ENCODE results near the gene FMNL2. TPM values are rescaled to one million over a fixed set of nuclear protein-coding genes. Genes with fewer than 3 reads are reported as not detected.

The FMNL2 gene
- total RNA-seq, 1 experiment from 2014 or later: 10.6 TPM

DNA sequence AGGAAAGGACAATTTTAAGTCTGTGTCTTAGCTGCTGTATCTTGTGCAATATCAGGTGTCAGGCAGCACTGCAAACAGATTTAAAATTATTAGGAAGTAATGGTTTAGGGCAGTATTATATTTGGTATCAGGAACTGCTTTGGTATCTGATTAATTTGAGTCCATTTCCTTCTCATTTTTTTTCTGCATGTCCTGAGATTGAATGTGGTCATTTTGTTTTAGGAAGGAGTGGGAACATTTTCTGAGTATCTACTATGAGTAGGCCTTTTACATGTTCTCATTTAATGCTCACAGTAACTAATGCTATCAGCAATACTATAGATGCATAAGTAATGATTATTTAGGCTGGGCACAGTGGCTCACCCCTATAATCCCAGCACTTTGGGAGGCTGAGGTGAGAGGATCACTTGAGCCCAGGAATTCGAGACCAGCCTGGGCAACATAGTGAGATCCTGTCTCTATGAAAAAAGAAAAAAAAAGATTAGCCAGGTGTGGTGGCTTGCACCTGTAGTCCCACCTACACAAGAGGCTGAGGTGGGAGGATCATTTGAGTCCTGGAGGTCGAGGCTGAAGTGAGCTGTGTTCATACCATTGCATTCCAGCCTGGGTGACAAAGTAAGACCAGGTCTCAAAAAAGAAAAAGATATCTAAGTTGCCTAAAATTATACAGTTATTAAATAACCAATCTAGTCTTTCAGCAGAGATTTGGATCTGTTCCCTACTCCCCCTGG lies 4.7 kb downstream of the FMNL2 start:
- DNase-seq (ENCODE audit: low spot score): no peak

DNA sequence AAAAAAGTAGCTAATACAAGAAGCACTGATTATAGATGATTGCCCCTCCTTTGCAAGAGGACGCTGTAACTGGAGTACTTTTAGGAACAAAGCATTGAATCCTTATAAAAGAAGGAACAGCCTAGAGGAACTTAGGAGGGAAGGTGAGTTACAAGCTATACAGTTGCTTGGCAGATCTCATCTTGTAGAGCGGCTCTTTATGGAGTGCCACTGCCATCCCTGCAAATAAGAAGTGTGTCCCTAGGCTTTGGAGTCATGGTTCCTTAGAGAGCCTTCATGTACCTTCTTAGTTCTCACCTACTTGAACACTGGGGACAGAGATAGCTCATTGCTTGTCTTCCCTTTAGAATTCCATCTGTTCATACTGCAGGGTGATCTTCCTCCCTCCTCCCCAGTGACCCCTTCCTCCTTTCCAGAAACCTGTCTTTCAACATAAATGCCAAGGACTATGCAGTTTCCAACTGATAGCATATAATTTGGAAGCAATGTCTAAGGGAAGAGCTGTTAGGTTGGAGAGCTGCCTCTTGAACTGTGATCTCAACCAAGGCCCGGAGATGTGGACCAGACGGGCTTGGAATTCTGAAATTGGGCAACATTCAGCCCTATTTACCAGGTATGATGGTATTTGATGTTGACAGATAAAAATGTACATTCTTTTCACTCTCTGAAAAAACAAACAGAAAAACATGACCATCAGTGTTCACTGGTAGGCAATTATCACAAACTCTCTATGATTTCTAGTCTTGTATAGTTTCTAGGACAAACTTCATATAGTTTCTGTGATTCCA lies 7.5 kb downstream of the FMNL2 start:
- DNase-seq (ENCODE audit: low spot score): no peak

GRCh38 chr2:152343426-152343825 lies 8.5 kb downstream of the FMNL2 start:
- DNase-seq (ENCODE audit: low spot score): no peak

DNA sequence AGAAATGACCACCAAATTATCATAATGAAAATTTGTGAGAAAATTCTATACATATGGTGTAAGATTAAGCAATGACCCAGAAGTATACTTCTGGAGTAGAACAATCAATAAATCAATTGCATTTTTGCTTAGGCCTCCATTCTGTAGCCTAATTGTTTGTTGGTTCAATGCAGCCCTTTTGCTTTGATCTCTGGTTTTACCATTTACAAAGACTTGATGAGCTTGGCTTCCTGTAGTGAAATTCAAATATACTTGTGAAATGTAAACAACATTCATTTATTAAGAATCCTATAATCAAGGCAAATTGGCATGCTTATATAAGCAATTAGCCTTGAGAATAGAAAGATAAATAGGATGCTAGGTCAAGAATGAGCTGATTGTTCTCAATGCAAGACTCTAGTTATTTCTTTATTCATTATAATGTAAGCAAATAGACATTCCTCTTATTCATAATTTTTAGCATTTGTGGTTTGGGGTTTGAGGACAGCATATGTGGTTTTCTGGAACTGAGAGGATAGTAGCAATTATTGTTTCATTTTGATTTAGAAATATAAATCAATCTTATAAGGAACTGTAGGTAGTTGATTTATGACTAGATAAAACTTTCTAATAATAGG lies 9.7 kb downstream of the FMNL2 start:
- no peak for DNase-seq (ENCODE audit: low spot score)

- peak; percentile 80 for DNase-seq (ENCODE audit: low spot score)
Observed at GRCh38 chr2:152347076-152347475, 12.1 kb downstream of the FMNL2 start.

DNA sequence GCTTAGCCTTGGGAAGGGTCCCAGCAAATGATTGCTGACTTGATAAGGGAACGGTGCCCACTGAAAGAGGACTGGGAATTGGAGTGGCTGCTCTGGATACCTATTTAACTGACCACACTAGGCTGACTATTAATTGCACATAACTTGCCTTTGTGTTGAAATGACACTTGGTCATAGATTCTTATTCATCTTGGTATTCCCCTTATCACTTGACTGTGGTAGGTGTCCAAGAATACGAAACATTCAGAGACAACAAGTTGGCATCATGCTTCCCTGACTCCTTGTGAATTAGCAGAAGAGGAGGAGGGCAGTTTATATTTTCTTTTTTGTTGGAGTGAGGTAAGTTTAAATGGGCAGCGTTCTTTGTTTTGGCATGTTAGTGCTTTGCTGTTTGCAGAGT lies 13.4 kb downstream of the FMNL2 start:
- DNase-seq (ENCODE audit: low spot score): no peak

DNA sequence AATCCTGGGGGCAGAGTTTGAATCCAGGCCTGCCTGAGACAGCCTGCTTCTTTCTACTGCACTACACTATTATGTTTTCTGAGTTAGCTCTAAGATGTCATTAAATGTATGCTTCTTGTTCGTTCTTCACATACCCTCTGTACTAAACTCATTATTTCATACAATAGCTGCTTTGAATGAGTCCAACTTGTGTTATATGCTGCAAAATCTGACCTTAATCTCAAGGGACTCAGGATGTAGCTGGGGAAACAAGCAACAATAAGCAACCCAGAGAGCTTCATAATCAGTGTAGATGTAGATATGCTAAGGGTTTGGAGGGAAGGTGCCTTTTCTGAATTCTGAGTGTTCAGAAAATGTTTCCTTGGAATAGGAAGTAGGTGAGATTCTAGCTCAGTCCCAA lies 14.4 kb downstream of the FMNL2 start:
- no peak for DNase-seq (ENCODE audit: low spot score)

- no peak for DNase-seq (ENCODE audit: low spot score)
Observed at GRCh38 chr2:152350155-152350679, 15.2 kb downstream of the FMNL2 start.

GRCh38 chr2:152352616-152353015 lies 17.6 kb downstream of the FMNL2 start:
- DNase-seq (ENCODE audit: low spot score): no peak

DNA sequence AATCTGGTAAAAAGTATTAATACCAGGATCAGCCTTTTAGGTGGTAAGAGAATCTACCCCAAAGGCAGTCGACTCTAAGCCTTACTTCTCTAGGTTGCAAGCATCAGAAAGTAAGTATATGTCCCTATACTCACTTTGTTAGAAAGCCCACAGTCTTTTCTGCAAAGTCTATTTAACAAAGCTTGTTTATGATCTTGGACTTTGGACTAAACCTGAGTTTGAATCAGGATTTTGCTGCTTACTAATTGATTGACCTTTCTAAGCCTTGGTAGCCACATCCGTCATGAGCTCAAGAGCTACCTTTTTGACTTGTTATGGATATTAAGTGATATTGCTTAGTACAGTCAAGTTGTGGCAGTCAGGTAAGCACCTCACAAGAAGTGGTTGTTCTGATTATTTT lies 18.4 kb downstream of the FMNL2 start:
- no peak for DNase-seq (ENCODE audit: low spot score)

DNA sequence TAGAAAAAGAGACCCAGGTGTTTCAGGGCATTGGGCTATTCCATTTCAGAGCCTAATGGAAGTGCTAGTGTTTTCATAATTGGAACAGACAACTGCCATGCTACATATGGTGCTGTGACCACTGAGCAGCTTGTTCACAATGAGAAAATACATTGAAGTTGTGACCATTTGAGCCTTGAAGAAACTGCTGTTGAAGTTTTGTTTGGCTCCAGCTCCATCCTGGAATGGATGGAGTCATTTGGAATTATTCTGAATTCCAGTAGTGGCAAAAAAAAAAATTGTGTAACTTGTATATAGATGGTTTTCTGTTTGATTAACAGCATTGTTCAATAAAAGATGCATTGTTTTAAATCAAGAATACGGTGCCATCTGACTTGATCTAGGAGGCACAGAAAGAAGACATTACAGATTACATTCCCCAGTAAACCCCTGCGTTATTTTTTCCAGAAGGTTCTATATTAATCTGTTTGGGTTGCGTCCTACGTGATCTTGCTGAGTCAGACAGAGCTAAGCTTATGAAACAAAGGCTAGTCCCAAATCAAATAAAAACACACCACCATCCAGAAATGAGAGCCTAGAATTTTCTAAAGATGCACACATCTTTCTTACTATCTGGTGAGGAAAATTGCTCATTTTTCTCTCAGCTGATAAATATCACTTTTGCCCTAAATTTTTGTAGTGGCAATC lies 19.2 kb downstream of the FMNL2 start:
- DNase-seq (ENCODE audit: low spot score): no peak

DNA sequence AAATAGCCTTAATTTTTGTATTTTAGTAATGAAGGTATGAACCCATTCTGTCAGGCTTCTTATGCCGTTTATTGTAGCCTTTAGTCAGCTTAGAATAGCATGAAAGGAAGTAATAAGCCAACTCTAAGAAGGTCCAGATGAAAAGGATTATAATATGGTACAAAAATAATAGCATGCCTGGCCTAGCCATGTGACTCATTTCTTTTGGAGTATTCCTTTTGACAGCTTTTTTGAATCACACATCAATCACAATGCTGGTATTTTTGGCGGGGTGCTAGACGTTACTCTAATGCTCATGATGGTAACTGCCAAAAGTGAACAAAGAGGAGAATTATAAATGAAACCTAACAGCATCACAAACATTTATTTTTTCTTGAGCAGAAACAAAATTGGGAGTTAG lies 19.9 kb downstream of the FMNL2 start:
- DNase-seq (ENCODE audit: low spot score): no peak

DNA sequence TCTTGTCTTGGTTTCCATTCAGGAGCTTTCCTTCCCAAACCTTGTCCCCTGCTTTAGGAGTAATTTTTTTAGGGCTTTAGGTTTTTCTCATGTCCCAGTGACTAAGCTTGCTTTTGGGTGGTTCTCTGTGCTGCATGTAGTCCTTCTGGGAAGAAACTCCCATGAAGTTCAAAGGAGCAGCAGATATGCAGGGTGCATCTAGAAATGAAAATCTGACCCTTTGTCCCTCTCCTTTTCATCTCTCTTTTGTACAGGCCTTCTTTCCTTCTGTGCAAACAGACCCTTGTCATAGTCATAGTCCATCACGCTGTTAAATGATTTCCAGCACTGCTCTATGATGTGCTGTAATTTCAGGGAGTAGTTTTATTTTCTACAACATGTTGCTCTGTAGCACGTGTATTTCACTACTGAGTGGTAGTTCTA lies 20.4 kb downstream of the FMNL2 start:
- no peak for DNase-seq (ENCODE audit: low spot score)

DNA sequence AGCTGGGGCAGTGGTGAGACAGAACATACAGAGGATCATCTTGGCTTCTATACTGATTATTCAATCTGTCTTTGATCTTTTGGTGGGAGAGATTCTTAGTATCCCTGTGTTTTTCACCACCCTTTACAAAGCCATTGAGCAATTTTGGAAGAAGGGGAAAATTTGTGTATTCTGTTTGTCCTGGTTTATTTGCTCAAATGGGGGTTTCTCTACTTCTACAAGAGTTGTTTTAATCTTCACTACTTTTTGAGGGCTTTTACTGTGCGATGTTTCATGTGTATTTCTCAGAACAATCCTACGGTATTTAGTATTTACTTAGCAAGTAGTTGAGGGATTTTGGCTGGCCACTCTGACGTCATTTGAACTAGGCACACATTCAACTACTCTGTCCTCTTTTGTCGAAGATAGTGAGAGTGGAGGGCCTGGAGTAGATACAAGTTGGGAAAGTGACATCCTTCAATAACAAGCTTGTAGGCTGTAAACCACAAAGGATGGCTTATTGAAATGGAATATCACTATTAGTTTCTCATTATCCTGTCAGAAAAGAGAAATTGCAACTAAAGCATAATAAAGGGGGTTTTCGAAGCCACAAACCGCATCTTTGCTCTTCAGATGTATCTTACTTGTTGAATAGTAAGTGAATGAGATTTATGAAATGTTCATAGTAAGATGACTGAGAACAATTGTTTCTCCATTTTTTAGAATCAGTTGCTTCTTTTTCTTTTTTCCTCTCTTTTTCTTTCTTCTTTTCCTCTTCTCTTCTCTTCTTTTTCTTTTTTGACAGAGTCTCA lies 24.8 kb downstream of the FMNL2 start:
- DNase-seq (ENCODE audit: low spot score): no peak

GRCh38 chr2:152363936-152364335 lies 29.0 kb downstream of the FMNL2 start:
- DNase-seq (ENCODE audit: low spot score): no peak

DNA sequence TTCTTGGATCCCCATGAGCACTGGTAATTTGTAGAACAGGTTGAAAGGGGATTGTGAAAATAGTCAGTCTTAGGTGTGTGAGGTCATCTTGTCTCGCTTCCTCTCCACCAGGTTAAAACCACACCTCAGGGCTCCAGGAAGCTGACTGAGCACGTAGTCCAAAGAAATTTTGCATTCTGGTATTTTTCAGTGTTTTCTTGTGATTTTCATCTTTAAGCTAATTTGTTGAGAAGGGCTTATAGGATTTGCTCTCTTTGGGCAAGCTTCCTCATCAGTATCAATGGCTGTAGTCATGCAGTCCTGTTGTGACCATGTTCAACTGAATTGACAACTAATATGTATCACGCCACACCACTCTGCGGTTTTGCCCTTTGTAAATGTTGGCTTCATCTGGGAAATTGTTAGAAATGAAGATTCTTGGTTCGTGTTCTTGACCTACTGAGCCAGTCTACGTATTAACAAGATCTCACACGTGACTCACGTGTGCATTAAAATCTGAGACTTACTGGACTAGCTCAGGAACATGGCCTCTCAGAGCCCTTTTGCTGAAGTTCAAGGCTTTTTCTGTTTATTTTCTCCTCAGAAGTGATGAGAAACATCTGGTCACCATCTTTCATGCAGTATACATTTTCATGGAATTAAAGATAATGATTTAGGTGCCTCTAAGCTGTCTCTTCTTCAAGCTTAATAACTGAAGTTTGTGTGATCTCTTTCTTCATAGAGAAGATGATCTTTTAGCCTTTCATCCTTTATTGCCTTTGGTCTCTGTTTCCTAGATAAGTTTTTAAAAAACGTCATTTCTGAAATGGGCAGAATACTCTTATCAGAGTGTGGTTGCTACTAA lies 32.8 kb downstream of the FMNL2 start:
- no peak for DNase-seq (ENCODE audit: low spot score)

- DNase-seq (ENCODE audit: low spot score): no peak
Observed at GRCh38 chr2:152369176-152369860, 34.3 kb downstream of the FMNL2 start.

- DNase-seq (ENCODE audit: low spot score): no peak
Observed at GRCh38 chr2:152370783-152371182, 35.8 kb downstream of the FMNL2 start.

DNA sequence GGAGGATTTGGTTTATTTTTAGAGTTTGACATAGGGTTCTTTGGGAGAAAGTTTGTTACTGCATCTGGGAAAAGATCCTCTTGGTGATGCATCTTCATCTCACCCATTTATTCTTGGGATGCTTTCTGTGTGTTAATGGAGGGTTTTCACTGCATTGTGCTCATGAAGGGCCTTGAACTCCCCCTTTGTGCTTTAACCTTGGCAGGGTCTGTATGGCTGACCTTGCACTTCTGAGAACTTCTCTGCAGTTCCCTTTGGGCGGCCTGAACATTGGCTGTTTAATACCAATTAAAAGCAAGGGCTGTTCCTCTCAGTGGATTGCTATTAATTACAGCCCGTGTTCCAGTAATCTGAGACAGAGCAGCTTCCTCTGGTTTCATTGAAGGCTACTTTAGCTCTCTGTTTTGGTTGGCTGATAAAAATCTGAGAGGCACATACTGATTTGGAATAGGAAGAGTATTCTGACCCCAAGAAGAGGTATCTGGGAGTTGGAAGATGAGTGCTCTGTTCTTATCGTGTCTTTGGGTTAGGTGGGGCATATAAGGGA lies 37.5 kb downstream of the FMNL2 start:
- DNase-seq (ENCODE audit: low spot score): no peak

All from H4 (cell line).